GM12873 (cell line): ENCODE results near the gene EEFSEC.

ENCODE experiments used
- CTCF ChIP-seq: IDR thresholded peaks from 2 replicates; pipeline ENCODE4 v1.5.1; 2012; ENCODE audit warnings: low read depth, mild to moderate bottlenecking, moderate library complexity, low read length, control low read depth; ENCODE audit not compliant: insufficient read depth; ENCODE audit errors: missing control alignments

The EEFSEC gene

DNA sequence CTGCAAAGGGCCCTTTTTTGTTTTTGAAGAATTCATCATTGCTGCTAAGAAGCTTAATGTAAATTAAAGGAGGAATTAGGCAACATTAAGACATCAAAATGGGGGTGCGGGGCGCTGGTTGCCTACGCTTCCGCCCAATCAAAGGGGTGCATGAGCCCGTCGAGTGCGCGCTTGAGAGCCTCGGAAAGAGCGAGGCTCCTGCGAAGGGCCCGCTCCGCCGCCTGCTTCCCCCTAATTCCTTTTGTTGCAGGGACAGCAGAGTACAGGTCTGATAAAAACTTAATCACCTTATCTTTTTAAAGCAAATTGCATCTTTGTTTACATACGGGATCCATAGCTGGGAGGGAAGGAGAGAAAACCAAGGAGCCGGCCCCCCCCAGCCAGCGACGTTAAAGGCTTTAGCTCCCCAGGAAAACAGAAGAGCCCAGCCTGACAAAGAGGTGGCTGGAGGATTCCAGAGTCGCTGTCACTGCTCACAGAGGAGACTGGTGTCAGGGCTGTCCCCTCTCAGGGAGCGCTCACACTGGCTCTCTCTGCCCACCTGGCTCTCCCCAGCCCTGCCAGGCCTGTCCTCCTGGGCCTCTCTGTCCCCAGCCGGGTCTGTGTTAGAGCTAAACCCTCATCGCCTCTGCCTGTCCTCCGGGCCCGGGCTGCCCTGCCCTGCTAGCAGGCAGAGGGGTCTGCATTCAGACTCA lies 246.1 kb downstream of the EEFSEC start:
- no peak for TF ChIP-seq CTCF

DNA sequence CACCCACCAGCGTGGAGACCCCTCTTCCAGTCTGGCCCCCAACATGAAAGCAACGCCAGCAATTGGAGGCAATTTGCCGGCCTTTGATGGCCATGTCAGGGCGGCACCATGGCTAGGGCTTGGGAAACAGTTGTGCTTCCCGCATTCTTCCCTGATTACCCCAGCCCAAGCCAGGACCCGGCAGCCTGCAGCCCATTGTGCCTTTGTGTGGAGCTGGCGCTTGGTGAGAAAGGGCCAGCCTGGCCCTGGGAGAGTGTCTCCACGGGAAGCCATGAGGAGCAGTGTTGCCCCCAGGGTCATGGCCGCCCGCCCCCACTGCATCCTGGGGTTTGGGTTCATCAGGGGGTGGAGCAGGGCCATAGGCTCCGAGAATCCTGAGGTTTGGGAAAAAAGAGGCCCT lies 247.4 kb downstream of the EEFSEC start:
- TF ChIP-seq CTCF = no peak

DNA sequence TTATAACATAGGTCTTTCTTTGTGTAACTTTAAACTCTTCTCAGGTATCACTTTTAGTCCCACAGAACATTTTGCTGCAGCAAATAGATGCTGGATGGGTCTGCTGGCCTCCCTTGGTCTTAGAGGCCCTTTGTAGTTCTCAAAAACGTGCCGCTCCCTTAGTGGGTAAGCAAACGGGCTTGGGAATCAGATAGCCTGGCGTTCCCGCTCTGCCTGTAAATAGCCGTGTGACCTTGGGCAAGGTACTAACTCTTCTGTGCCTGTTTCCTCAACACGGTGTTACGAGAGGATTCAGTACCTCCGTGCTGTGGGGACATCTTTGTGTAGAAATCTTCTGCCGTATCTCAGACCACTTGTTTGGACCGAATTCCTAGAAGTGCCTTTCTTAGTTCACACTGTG lies 249.0 kb downstream of the EEFSEC start:
- no peak for TF ChIP-seq CTCF

- no peak for TF ChIP-seq CTCF
Observed at GRCh38 chr3:128402998-128403397, 249.7 kb downstream of the EEFSEC start.

- no peak for TF ChIP-seq CTCF
Observed at GRCh38 chr3:128404276-128405068, 251.2 kb downstream of the EEFSEC start.

DNA sequence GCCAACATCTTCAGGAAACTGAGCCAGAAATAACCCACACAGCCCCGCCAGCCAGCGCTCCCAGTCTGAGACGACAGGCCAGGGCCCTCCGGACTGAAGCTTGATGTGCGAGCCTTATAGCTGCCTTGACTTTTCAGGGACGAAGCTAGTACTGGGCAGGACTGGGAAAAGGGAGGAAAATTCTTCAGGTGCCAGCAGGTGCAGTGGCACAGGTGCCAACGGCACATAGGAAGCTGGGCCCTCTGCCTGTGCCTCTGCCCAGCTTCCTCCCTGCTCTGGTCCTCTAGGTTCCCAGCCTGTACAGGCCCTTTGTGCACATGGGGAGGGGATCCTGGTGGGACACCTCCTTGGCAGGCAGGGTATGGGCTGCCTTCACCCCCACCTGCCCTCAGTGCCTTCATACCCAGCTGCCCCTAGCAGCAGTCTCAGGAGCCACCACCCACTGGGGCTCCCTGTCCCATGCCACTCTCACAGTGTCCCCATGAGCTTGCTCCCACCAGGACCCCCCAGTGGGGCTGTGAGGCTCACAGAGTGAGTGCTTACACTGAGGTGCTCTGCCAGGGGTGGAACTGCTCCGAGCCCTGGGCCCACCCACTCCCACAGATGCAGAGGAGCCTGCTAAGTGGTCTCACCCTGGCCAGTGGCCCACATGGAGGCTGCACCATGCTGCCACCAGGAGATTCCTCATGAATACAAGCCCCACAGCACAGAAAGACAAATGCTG lies 252.4 kb downstream of the EEFSEC start:
- TF ChIP-seq CTCF = no peak

GRCh38 chr3:128407247-128407646 lies 254.0 kb downstream of the EEFSEC start:
- no peak for TF ChIP-seq CTCF
